ENCODE results near the gene RFX3. TPM values are rescaled to one million over a fixed set of nuclear protein-coding genes. Genes with fewer than 3 reads are reported as not detected.

The RFX3 gene
- total and polyA plus RNA-seq, 12 donors = 1.4 to 14.2 (median 5.5) TPM

GRCh38 chr9:3553076-3553765 is 27.4 kb upstream of the RFX3 start:
- no peaks in the 10 kb centered on the region for H3K4me1 ChIP-seq (replicated peaks in 1 of 2)
- H3K27me3 ChIP-seq = no peaks in the 10 kb centered on the region
- no peaks in the 10 kb centered on the region for H3K36me3 ChIP-seq (replicated peaks in 1 of 2)
- WGBS, 4 donors = 85 to 94% (median 90%) methylated on average over 3 of the region's 3 CpGs
- H3K27ac ChIP-seq = no peak overlapping the region
- intact Hi-C loops (cut with DNase I) = no loop called here
- no peaks in the 10 kb centered on the region for H3K9me3 ChIP-seq (replicated peaks in 1 of 3)
- no peak for DNase-seq
- TF ChIP-seq POLR2A (IDR thresholded peaks at IDR 0.05) (no peak), CTCF (IDR thresholded peaks at IDR 0.05) (no peak)
- H3K4me3 ChIP-seq = no peak overlapping the region

GRCh38 chr9:3549225-3549624 is 23.4 kb upstream of the RFX3 start:
- Histone ChIP-seq H3K4me3 (no peak overlapping the region), H3K27ac (no peak overlapping the region), H3K36me3 (replicated peaks in 1 of 2) (no peaks in the 10 kb centered on the region), H3K27me3 (no peaks in the 10 kb centered on the region), H3K4me1 (replicated peaks in 1 of 2) (no peaks in the 10 kb centered on the region), H3K9me3 (replicated peaks in 1 of 3) (no peaks in the 10 kb centered on the region)
- TF ChIP-seq POLR2A (IDR thresholded peaks at IDR 0.05) (no peak), CTCF (IDR thresholded peaks at IDR 0.05) (no peak)
- intact Hi-C loops (cut with DNase I) = no loop called here
- DNase-seq = no peak

- no peaks in the 10 kb centered on the region for H3K27me3 ChIP-seq
- H3K4me3 ChIP-seq = no peak overlapping the region
- no peak for TF ChIP-seq CTCF (IDR thresholded peaks at IDR 0.05)
- TF ChIP-seq POLR2A (IDR thresholded peaks at IDR 0.05) = no peak
- no peak for DNase-seq
- intact Hi-C loops (cut with DNase I) = no loop called here
- 94 to 100% (median 96%) methylated on average over 1 of the region's 1 CpG for WGBS, 4 donors
- H3K9me3 ChIP-seq (replicated peaks in 1 of 3) = no peaks in the 10 kb centered on the region
- H3K4me1 ChIP-seq (replicated peaks in 1 of 2) = no peaks in the 10 kb centered on the region
- H3K36me3 ChIP-seq (replicated peaks in 1 of 2) = no peaks in the 10 kb centered on the region
- no peak overlapping the region for H3K27ac ChIP-seq
Observed at GRCh38 chr9:3548648-3549047, 22.8 kb upstream of the RFX3 start.

DNA sequence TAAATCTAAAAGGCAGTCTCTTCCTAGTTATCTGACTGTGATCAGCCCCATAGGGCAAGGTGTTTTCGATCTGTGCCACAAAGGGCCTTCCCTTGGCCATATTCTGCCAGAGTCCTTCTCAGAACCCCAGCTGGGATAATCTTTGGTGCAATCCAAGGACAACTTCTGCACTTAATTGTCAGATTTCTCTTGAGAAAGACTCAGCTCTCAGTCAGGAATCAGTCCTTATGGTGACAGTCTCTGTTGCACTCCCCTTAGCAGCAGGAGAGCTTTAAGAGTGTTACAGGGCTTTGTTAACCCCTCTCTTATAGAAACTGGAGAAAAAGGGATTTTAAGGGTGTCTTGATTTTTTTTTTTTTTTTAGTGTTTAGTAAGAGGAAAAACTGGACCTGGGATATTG is 15.4 kb upstream of the RFX3 start:
- Histone ChIP-seq H3K36me3 (replicated peaks in 1 of 2) (no peaks in the 10 kb centered on the region), H3K4me3 (no peak overlapping the region), H3K27ac (no peak overlapping the region), H3K9me3 (replicated peaks in 1 of 3) (no peaks in the 10 kb centered on the region), H3K27me3 (no peaks in the 10 kb centered on the region), H3K4me1 (replicated peaks in 1 of 2) (no peaks in the 10 kb centered on the region)
- no peak for DNase-seq
- intact Hi-C loops (cut with DNase I) = no loop called here
- 82 to 93% (median 85%) methylated on average over 1 of the region's 1 CpG for WGBS, 4 donors
- no peak for TF ChIP-seq CTCF (IDR thresholded peaks at IDR 0.05)

Data from adrenal gland (tissue), 12 donors.